Measurements from ENCODE around the gene IL10RA. TPM values are rescaled to one million over a fixed set of nuclear protein-coding genes. Genes with fewer than 3 reads are reported as not detected.

The IL10RA gene
- total RNA-seq, 1 donor from 2014 or later: 5.0 TPM

DNA sequence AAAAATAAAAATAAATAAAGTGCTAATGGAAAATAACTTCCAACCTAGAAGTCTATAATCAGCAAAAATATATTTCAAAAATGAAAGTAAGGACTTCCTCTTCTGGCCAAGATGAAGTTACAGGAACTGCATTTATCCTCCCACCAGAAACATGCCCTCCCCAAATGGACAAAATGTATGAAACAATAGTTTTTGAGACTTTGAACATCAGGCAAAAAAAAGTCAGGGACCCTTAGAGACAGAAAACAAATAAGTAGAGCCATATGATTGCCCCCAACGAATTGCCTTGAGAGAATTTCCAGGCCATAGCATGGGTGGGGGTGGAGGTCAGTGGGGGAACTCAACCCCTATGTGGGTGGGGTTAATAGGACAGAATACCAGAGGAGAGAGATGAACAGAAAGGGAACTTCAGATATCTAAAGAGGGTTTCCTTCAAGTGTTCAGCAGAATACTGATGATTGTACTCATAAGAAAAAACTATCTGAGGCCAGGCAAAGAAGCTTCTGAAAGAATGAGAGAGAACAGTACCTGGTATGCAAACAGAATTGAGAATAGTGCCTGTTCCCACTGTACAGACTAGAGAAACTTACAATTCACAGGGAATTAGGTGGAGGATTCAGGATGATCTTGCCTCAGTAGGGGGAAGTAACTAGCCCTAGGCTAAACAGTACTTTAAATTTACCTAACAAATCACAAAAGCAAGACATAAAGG is 26.6 kb upstream of the IL10RA start:
- TF ChIP-seq CTCF (IDR thresholded peaks at IDR 0.05; ENCODE audit: borderline replicate concordance): no peak
- Histone ChIP-seq H3K4me1 (no peaks in the 10 kb centered on the region), H3K27ac (replicated peaks) (peak overlapping the region; percentile 14), H3K9me3 (replicated peaks) (peaks cover 8% of the 10 kb centered on the region), H3K36me3 (no peaks in the 10 kb centered on the region), H3K4me3 (no peak overlapping the region), H3K27me3 (ENCODE audit: low read depth) (no peaks in the 10 kb centered on the region)
- intact Hi-C loops (cut with micrococcal nuclease): no loop called here
- no peak for DNase-seq

DNA sequence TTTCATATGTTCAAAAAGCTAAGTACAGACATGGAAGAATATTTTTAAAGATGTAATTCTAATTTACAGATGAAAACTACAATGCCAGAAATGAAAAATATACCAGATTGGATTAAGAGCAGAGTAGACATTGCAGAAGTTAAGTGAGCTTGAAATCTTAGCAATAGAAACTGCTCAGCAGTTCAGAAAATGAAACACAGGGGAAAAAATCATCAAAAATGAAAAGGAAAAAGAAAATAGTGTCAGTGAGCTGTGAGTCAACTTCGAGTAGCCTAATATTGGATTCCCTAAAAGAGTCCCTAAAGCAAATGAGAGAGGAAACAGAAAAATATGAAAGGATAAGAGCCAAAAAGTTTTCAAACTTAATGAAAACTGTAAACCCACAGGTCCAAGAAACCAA is 25.8 kb upstream of the IL10RA start:
- peak overlapping the region; percentile 14 for H3K27ac ChIP-seq (replicated peaks)

GRCh38 chr11:117961896-117962295 is 24.3 kb upstream of the IL10RA start:
- intact Hi-C loops (cut with micrococcal nuclease): no loop called here
- Histone ChIP-seq H3K9me3 (replicated peaks) (peaks cover 8% of the 10 kb centered on the region), H3K36me3 (no peaks in the 10 kb centered on the region), H3K4me1 (no peaks in the 10 kb centered on the region), H3K27ac (replicated peaks) (no peak overlapping the region), H3K4me3 (no peak overlapping the region), H3K27me3 (ENCODE audit: low read depth) (no peaks in the 10 kb centered on the region)
- TF ChIP-seq CTCF (IDR thresholded peaks at IDR 0.05; ENCODE audit: borderline replicate concordance): no peak
- DNase-seq: no peak

More for the DNA sequence above, 25.8 kb upstream of the IL10RA start:
- TF ChIP-seq CTCF (IDR thresholded peaks at IDR 0.05; ENCODE audit: borderline replicate concordance): no peak
- Histone ChIP-seq H3K36me3 (no peaks in the 10 kb centered on the region), H3K4me1 (no peaks in the 10 kb centered on the region), H3K4me3 (no peak overlapping the region), H3K27me3 (ENCODE audit: low read depth) (no peaks in the 10 kb centered on the region), H3K9me3 (replicated peaks) (peaks cover 8% of the 10 kb centered on the region)
- DNase-seq: no peak
- intact Hi-C loops (cut with micrococcal nuclease): no loop called here

GRCh38 chr11:117962826-117963225 is 23.4 kb upstream of the IL10RA start:
- Histone ChIP-seq H3K4me3 (no peak overlapping the region), H3K27me3 (ENCODE audit: low read depth) (no peaks in the 10 kb centered on the region), H3K4me1 (no peaks in the 10 kb centered on the region), H3K27ac (replicated peaks) (no peak overlapping the region), H3K9me3 (replicated peaks) (no peaks in the 10 kb centered on the region), H3K36me3 (no peaks in the 10 kb centered on the region)
- no peak for TF ChIP-seq CTCF (IDR thresholded peaks at IDR 0.05; ENCODE audit: borderline replicate concordance)
- DNase-seq: no peak
- intact Hi-C loops (cut with micrococcal nuclease): no loop called here

DNA sequence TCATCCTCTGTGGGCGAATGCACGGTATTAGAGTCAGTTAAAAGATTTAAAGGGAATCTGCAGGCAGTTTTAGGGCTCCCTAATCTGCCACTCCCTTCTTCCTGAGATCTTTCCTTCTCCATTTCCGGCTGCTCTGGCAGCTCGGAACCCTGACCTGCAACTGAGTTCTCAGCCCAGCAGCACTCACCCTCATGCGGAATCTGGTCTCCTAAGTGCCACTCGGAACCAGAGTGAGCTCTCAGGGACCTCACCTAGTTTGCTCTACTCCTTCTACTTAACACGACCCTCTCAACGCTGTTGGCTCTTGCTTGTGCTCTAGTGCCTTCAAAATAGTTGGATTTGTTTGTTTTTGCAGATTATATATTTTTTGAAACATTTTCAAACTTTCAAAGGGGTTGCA is 19.3 kb upstream of the IL10RA start:
- Histone ChIP-seq H3K4me1 (no peaks in the 10 kb centered on the region), H3K9me3 (replicated peaks) (no peaks in the 10 kb centered on the region), H3K27me3 (ENCODE audit: low read depth) (peaks cover 10% of the 10 kb centered on the region), H3K36me3 (no peaks in the 10 kb centered on the region), H3K4me3 (no peak overlapping the region), H3K27ac (replicated peaks) (no peak overlapping the region)
- DNase-seq: no peak
- intact Hi-C loops (cut with micrococcal nuclease): no loop called here
- no peak for TF ChIP-seq CTCF (IDR thresholded peaks at IDR 0.05; ENCODE audit: borderline replicate concordance)

Data from left ventricle myocardium inferior (tissue), 1 donor.